ENCODE data around the gene HIC1.
"Not testable (repeated sequence)": the region's sequence is repeated elsewhere in the genome, so short reads cannot be mapped to it uniquely, and the experiment has no call there.

Gene HIC1

GRCh38 chr17:2054512-2055291 is at the start of gene HIC1:
HIC1 (plus strand) TSS chr17:2055103; CDS start chr17:2056691, 1,588 bp downstream.
- Histone ChIP-seq H3K4me2 (peak within 1 kb of the TSS; percentile 100), H4K20me1 (peaks cover 69% of the 10 kb centered on the region), H3K27me3 (peaks cover 91% of the 10 kb centered on the region), H3K4me1 (peaks cover 67% of the 10 kb centered on the region), H3K9me3 (no peaks in the 10 kb centered on the region), H3K27ac (no peak within 1 kb of the TSS; the same call in 1 of the 2 replicates), H3K4me3 (peak within 1 kb of the TSS; percentile 74), H3K9ac (peak within 1 kb of the TSS; percentile 61), H3K36me3 (peaks cover 12% of the 10 kb centered on the region; the same call in 1 of the 2 replicates)
- TF ChIP-seq Cebpa-rat (IDR thresholded peaks at IDR 0.05) = no peak

DNA sequence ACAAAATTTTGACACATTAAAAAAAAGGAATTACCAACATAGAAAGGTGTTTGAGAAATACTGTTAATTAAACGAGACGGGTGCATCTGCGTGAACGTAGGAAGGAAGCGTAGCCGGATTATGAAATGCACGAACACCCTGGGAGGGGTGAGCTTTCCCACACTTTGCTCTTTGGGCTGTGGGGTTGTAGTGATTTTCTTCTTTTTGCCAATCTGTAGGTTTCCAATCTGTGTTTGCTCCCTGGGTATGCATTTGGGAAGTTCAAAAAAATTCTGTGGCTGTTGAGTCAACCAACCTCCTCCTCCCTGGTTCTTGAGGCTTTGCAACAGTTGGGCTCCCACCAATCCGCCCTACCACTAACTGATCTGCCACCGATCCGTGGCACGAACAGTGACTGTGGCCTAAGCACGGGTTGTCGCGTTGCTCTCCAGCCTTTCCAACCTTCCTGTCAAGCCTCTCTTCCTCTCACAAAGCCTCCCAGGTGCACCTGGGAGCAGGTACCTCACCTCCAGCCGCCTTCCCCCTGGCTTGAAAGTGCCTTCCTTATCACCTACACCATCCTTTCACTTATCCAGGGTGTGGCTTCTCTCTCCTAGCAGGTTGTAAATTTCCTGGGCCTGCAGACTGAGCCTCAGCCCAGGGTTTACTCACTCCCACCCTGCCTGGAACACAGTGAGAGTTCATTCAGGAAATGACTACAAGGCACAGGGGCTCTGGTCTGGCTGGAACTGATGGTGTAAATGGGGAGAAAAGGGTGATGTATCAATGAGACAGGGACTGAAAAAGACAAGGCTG is 46.4 kb upstream of the HIC1 start:
- Histone ChIP-seq H3K4me2 (no peak overlapping the region), H3K9ac (no peak overlapping the region), H3K27me3 (no peaks in the 10 kb centered on the region), H3K9me3 (no peaks in the 10 kb centered on the region), H3K36me3 (peaks cover 25% of the 10 kb centered on the region; the same call in 1 of the 2 replicates), H4K20me1 (0 out of 2 replicates have a peak, but pooled peaks cover 6% of the 10 kb centered on the region), H3K27ac (no peak overlapping the region), H3K4me3 (no peak overlapping the region), H3K4me1 (peaks cover 49% of the 10 kb centered on the region)
- TF ChIP-seq Cebpa-rat (IDR thresholded peaks at IDR 0.05) = no peak

DNA sequence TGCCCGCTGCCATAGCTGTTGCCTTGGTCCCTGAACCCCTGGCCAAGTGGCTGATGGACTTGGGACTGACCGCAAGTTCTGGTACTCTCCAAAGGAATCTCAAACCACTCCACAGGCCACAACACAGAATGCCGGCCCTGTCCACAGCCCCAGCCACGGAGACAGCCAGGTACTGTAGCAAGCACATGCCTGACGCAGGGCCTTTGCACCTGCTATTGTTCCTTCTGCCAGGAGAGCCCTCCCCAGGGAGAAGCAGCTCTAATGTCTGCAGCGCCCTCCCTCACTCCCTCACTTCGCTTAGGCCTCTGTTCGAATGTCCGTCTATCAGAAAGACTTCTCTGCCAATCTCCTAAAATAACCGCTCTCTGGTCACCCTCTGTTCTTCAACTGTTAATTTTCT is 45.2 kb upstream of the HIC1 start:
- no peak overlapping the region for H3K9ac ChIP-seq
- H3K9me3 ChIP-seq = no peaks in the 10 kb centered on the region
- TF ChIP-seq Cebpa-rat (IDR thresholded peaks at IDR 0.05) = no peak

DNA sequence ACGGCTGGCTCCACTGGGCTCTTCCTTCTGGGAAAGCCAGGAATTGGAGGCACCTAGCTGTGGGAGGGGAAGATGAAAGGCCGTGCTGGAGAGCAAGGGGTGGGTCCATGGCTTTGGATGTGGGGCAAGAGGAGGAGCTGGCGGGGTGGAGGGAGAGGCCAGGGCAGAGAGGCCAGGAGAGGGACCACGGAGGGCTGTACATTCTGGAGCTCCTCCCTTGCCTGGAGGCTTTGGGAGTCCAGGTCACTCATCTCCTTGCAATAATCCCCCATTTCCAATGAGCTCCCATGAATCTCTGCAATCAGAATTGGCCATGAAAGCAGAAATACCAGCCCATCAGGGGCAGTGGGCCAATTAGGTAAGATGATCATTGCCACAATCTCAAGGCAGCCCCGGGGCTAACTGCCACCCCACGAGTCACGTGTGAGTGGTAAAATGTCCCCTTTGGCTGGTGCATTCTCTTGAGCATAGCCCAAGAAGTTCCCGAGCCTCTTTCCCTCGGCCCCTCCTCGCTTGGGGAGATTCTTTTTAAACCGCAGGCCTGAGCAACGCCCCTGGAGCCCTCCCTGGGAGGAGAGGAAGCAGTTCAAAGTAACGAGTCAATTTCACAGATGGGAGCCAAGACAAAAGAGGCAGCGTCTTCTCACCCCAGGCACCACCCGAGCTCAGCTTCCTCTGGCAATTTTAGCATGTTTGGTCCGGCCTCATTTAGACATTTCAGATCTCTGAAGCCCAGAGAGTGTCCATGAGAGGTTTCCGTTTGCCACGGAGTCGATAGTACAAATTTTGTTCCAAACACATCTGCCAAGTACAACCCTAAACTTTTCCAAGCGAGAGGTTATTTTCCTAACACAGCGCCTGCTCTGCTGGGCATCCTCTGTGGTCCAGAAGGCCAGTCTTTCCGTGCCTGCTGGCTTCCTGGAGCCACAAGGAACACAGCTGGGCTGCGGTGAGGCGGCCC is 43.2 kb upstream of the HIC1 start:
- peak overlapping the region; percentile 66 for H3K4me2 ChIP-seq
- no peak for TF ChIP-seq Cebpa-rat (IDR thresholded peaks at IDR 0.05)
- peak overlapping the region; percentile 48; the same call in 1 of the 2 replicates for H3K9ac ChIP-seq

More for the DNA sequence above, 45.2 kb upstream of the HIC1 start:
- Histone ChIP-seq H3K4me2 (no peak overlapping the region), H3K4me1 (peaks cover 55% of the 10 kb centered on the region), H3K27ac (no peak overlapping the region), H3K4me3 (no peak overlapping the region), H3K36me3 (peaks cover 27% of the 10 kb centered on the region; the same call in 1 of the 2 replicates), H3K27me3 (no peaks in the 10 kb centered on the region), H4K20me1 (0 out of 2 replicates have a peak, but pooled peaks cover under 1% of the 10 kb centered on the region)

DNA sequence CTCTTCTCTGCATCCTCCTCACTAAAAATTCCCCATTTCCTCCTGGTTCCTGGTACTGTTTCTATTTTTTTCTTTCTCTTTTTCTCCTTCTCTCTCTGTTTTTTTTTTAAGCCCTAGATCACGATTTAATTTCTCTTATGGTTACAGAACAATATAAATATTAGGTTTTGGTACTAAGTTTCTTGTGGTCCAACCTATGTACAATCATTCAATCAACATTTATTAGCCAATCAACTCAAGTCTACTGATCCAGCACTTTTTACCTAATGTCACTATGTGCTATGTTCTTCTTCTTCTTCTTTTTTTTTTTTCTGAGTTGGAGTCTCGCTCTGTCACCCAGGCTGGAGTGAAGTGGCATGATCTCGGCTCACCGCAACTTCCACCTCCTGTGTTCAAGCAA is 42.4 kb upstream of the HIC1 start:
- H3K4me1 ChIP-seq = peaks cover 81% of the 10 kb centered on the region
- no peaks in the 10 kb centered on the region for H3K9me3 ChIP-seq
- peak overlapping the region; percentile 22; the same call in 1 of the 2 replicates for H3K4me3 ChIP-seq
- H3K4me2 ChIP-seq = peak overlapping the region; percentile 66
- H3K27me3 ChIP-seq = no peaks in the 10 kb centered on the region
- H3K9ac ChIP-seq = peak overlapping the region; percentile 48; the same call in 1 of the 2 replicates
- 0 out of 2 replicates have a peak, but pooled peaks cover 7% of the 10 kb centered on the region for H3K36me3 ChIP-seq
- H3K27ac ChIP-seq = peak overlapping the region; percentile 76
- TF ChIP-seq Cebpa-rat (IDR thresholded peaks at IDR 0.05) = no peak
- peaks cover 12% of the 10 kb centered on the region; the same call in 1 of the 2 replicates for H4K20me1 ChIP-seq

More for the DNA sequence above, 43.2 kb upstream of the HIC1 start:
- H3K36me3 ChIP-seq = peaks cover 15% of the 10 kb centered on the region; the same call in 1 of the 2 replicates
- no peaks in the 10 kb centered on the region for H3K27me3 ChIP-seq
- peak overlapping the region; percentile 22; the same call in 1 of the 2 replicates for H3K4me3 ChIP-seq
- peaks cover 73% of the 10 kb centered on the region for H3K4me1 ChIP-seq
- no peaks in the 10 kb centered on the region for H3K9me3 ChIP-seq
- peaks cover 4% of the 10 kb centered on the region; the same call in 1 of the 2 replicates for H4K20me1 ChIP-seq
- peak overlapping the region; percentile 76 for H3K27ac ChIP-seq

DNA sequence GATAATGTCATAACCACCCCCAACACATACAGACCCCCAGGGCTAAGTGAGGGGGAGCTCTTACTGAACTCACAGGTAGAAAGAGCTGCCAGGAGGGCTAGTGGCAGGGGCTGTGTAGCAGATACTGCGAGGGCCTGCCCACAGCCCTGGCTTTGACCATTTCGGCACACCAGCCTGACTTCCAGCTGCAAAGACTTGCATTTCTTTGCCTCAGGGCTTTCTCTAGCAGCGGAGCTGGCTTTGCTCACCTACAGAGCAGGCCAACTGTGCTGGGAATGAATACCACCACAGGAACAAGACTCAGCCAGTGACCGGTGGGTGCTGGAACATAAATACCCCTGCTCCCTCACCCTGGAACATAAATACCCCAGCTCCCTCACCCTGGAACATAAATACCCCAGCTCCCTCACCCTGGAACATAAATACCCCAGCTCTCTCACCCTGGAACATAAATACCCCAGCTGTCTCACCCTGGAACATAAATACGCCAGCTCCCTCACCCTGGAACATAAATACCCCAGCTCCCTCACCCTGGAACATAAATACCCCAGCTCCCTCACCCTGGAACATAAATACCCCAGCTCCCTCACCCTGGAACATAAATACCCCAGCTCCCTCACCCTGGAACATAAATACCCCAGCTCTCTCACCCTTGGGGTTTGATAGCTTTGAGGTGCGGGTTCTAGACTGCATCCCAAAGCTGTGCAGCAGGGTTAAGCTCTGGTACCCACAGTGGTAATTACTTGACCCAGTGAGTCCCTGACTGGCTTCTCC is 41.5 kb upstream of the HIC1 start:
- not testable (repeated sequence) for H3K4me3 ChIP-seq, H3K27me3 ChIP-seq, H3K9me3 ChIP-seq, H3K36me3 ChIP-seq, H3K9ac ChIP-seq
- H3K27ac ChIP-seq = peak overlapping the region; percentile 76
- peaks cover 86% of the 10 kb centered on the region for H3K4me1 ChIP-seq
- H4K20me1 ChIP-seq = peaks cover 20% of the 10 kb centered on the region
- H3K4me2 ChIP-seq = peak overlapping the region; percentile 66

- H4K20me1 ChIP-seq = peaks cover 26% of the 10 kb centered on the region
- H3K4me2 ChIP-seq = peak overlapping the region; percentile 28; the same call in 1 of the 2 replicates
- no peak overlapping the region for H3K4me3 ChIP-seq
- H3K9ac ChIP-seq = no peak overlapping the region
- TF ChIP-seq Cebpa-rat (IDR thresholded peaks at IDR 0.05) = no peak
- no peaks in the 10 kb centered on the region for H3K9me3 ChIP-seq
- 0 out of 2 replicates have a peak, but pooled peaks cover 5% of the 10 kb centered on the region for H3K36me3 ChIP-seq
- H3K27me3 ChIP-seq = no peaks in the 10 kb centered on the region
- peaks cover 88% of the 10 kb centered on the region for H3K4me1 ChIP-seq
- no peak overlapping the region; the same call in 1 of the 2 replicates for H3K27ac ChIP-seq
Measured at GRCh38 chr17:2013994-2014317, 40.9 kb upstream of the HIC1 start.

GRCh38 chr17:2015314-2015713 is 39.6 kb upstream of the HIC1 start:
- Histone ChIP-seq H3K4me3 (no peak overlapping the region), H3K36me3 (0 out of 2 replicates have a peak, but pooled peaks cover 5% of the 10 kb centered on the region), H3K9ac (no peak overlapping the region), H3K9me3 (no peaks in the 10 kb centered on the region), H3K27me3 (no peaks in the 10 kb centered on the region), H4K20me1 (peaks cover 39% of the 10 kb centered on the region), H3K4me1 (peaks cover 99% of the 10 kb centered on the region), H3K4me2 (peak overlapping the region; percentile 15; the same call in 1 of the 2 replicates), H3K27ac (peak overlapping the region; percentile 45; the same call in 1 of the 2 replicates)
- TF ChIP-seq Cebpa-rat (IDR thresholded peaks at IDR 0.05) = no peak
